ENCODE data around the gene BCLAF1.

Gene BCLAF1

DNA sequence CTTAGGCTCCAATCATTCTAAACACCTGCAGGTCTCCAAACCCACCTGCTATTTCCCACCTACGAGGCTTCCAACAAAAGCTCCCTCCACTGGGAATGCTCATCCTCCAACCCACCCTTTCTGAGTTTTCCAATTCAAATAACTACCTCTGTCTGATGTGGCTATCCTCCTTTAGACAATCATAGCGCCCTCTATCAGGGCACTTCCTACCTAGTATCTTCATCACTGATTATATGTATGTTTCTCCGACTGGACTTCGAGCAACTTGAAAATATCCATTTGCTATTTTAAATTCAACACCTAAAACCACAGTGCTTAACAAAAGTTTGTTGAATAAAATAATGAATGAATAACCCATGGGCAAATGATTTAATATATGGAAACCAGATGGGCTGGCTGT lies 80.9 kb downstream of the BCLAF1 start:
- TF ChIP-seq, protein P1, sequence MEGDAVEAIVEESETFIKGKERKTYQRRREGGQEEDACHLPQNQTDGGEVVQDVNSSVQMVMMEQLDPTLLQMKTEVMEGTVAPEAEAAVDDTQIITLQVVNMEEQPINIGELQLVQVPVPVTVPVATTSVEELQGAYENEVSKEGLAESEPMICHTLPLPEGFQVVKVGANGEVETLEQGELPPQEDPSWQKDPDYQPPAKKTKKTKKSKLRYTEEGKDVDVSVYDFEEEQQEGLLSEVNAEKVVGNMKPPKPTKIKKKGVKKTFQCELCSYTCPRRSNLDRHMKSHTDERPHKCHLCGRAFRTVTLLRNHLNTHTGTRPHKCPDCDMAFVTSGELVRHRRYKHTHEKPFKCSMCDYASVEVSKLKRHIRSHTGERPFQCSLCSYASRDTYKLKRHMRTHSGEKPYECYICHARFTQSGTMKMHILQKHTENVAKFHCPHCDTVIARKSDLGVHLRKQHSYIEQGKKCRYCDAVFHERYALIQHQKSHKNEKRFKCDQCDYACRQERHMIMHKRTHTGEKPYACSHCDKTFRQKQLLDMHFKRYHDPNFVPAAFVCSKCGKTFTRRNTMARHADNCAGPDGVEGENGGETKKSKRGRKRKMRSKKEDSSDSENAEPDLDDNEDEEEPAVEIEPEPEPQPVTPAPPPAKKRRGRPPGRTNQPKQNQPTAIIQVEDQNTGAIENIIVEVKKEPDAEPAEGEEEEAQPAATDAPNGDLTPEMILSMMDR (IDR thresholded peaks at IDR 0.05; ENCODE audit: low read depth, low read length, missing control alignments): no peak
- in situ Hi-C loops (cut with HindIII; ENCODE audit: low sequenced_read_pairs): loop anchor here (25.0 kb wide), 1 partner anchor 271 kb away; no protein-coding TSS in a partner anchor
- no peak for DNase-seq (ENCODE audit: low read depth)
- no peak overlapping the region for H3K4me3 ChIP-seq (ENCODE audit: low read depth, low read length)
